Right atrium auricular region (tissue), 2 donors: Measurements from ENCODE around the gene APOM. TPM values are rescaled to one million over a fixed set of nuclear protein-coding genes. Genes with fewer than 3 reads are reported as not detected.
A peak's percentile ranks its signal among the peaks of the same experiment; 100 is the strongest.

Source experiments
- DNase-seq: peaks from one replicate; pipeline ENCODE4 v3.0.0-alpha.2; 2019; ENCODE audit warnings: low spot score
- H3K27ac ChIP-seq, 2 donors: fragments of 200-600 bp; sonication (generic); 1 replicate in 1 of 2; 2 replicates in 1 of 2; pipeline ENCODE4 v1.5.1; 2016 to 2019
- H3K27me3 ChIP-seq, 2 donors: fragments of 200-600 bp; sonication (generic); one replicate each; pipeline versions ENCODE4 v1.5.1 to v1.6.0; 2017 to 2019
- H3K36me3 ChIP-seq: fragments of 200-600 bp; sonication (generic); one replicate; pipeline ENCODE4 v1.5.1; 2016
- H3K4me1 ChIP-seq, 2 donors: fragments of 200-600 bp; sonication (generic); one replicate each; pipeline versions ENCODE4 v1.5.1 to v1.6.0; 2017 to 2019
- H3K4me3 ChIP-seq, 2 donors: fragments of 200-600 bp; sonication (generic); 1 replicate in 1 of 2; 2 replicates in 1 of 2; pipeline ENCODE4 v1.5.1; 2017 to 2019; ENCODE audit warnings: mild to moderate bottlenecking in 1 of 2, moderate library complexity in 1 of 2
- H3K9me3 ChIP-seq, 2 donors: fragments of 200-600 bp; sonication (generic); one replicate each; pipeline ENCODE4 v1.5.1; 2019
- total RNA-seq, 2 donors: library from RNA; depleted of rRNA; stranded (reverse); fragments of >200 nt; gene quantifications; one replicate each; pipeline ENCODE4 v1.1.0, GENCODE V29; 2016
- TF ChIP-seq, protein P1 (sequence below), 2 donors: fragments of 200-600 bp; sonication (generic); IDR thresholded peaks; one replicate each; pipeline ENCODE4 v1.5.1; 2019; ENCODE audit warnings: antibody characterized with exemption in 2 of 2

The APOM gene
- total RNA-seq, 2 donors from 2014 or later: 1.0 to 1.2 TPM

DNA sequence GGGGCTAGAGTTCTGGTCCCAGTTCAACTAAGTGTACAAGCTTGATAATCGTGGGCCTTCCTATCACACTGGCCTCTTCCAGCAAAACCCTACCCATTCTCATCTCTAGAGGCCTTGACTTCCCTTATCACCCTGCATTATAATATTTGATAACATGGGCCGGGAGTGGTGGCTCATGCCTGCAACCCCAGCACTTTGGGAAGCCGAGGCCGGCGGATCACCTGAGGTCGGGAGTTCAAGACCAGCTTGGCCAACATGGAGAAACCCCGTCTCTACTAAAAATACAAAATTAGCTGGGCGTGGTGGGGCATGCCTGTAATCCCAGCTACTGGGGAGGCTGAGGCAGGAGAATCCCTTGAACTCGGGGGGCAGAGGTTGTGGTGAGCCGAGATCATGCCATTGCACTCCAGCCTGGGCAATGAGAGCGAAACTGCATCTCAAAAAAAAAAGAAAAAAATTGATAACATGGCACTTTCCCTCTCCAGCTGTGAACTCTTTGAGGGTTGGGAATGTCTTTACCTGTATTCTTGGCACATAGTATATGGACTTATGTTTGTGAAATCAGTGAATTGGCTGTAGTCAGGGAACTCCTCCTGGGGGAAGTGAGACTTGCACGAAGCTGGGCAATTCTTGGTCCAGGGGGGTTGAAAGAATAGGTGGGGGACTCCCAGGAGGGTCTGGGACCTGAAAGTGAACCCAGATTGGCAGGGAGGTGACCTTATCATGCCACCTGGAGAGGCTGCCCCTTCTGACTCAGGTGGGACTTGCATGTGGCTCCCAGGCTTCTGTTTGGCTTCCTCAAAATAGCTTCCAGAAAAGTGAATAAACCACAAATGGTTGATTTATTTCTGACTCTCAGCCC is 5.8 kb downstream of the APOM start:
- Histone ChIP-seq H3K4me3 (peak overlapping the region in 1 of 2 donors; percentile 83), H3K27me3 (no peaks in the 10 kb centered on the region), H3K4me1 (peaks cover 0 to 58% of the 10 kb centered on the region in 2 donors), H3K36me3 (peaks cover 21% of the 10 kb centered on the region), H3K9me3 (no peaks in the 10 kb centered on the region), H3K27ac (peak overlapping the region; percentile 81 to 89)
- TF ChIP-seq, protein P1, sequence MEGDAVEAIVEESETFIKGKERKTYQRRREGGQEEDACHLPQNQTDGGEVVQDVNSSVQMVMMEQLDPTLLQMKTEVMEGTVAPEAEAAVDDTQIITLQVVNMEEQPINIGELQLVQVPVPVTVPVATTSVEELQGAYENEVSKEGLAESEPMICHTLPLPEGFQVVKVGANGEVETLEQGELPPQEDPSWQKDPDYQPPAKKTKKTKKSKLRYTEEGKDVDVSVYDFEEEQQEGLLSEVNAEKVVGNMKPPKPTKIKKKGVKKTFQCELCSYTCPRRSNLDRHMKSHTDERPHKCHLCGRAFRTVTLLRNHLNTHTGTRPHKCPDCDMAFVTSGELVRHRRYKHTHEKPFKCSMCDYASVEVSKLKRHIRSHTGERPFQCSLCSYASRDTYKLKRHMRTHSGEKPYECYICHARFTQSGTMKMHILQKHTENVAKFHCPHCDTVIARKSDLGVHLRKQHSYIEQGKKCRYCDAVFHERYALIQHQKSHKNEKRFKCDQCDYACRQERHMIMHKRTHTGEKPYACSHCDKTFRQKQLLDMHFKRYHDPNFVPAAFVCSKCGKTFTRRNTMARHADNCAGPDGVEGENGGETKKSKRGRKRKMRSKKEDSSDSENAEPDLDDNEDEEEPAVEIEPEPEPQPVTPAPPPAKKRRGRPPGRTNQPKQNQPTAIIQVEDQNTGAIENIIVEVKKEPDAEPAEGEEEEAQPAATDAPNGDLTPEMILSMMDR (IDR thresholded peaks at IDR 0.05): no peak
- DNase-seq: no peak

DNA sequence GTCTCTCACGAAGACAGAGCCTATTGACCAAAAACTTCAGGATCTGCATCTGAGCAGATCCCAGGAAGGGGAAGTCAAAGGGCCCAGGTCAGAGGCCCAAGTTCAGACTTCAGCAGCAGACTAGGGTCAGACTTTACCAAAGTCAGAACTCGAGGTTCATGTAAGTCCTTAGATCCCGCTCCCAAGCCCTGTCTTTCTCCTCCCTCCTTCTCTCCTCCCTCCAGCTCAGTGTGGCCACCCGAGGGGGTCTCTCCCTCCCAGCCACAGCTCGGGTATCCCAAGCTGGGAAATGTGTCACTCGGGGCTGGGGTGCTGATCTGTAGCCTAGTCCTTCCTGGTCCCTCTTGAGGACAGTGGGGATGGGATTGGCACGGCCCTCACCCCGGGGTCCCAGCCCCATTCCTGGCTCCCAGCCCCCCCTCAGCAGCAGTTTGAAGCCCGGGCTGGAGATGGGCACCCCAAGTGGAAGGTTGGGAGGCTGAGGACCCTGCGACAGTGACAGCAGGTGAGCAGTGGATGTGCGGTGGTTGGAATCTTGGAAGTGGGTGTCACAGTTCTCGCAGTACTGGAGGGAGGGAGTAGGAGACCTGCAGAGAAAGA is 6.5 kb downstream of the APOM start:
- Histone ChIP-seq H3K27me3 (no peaks in the 10 kb centered on the region), H3K9me3 (no peaks in the 10 kb centered on the region), H3K4me3 (no peak overlapping the region), H3K36me3 (peaks cover 26% of the 10 kb centered on the region), H3K4me1 (peaks cover 0 to 65% of the 10 kb centered on the region in 2 donors), H3K27ac (no peak overlapping the region)
- DNase-seq: no peak
- TF ChIP-seq, protein P1 (IDR thresholded peaks at IDR 0.05): no peak

DNA sequence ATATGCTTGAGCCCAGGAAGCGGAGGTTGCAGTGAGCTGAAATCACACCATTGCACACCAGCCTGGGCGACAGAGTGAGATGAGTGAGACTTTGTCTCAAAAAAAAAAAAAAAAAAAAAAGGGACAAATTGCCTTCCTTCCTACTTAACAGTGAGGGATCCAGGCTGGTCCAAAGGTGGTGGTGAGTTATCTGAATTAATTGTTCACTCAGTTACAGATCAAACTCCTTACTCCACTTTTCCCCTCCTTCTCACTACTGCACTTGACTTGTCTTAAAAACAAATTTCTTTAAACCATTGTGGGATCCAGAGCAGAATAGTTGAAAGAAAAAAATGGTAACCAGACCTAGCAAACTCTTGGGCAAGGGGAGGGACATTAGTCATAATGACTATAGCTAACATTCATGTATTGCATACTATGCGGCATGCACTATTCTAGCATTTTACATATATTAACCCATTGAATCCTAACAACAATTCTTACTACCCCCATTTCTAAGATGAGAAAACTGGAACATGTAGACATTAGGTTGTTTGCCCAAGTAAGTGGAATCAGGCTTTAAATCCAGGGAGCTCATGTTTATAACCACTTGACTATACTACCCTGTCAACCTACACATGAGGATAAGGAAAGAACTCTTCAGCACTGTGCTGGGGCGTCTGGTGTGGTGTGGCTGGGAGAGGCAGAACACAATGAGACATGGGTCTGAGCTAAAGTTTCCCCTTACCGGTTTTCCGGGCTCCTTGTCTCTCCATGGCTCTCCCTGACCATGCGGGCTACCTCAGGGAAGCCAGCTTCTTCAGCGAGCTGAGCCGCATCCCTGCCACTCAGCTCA is 7.6 kb downstream of the APOM start:
- Histone ChIP-seq H3K27ac (peak overlapping the region; percentile 89 to 97), H3K4me3 (peak overlapping the region; percentile 84 to 92), H3K36me3 (peaks cover 24% of the 10 kb centered on the region), H3K9me3 (no peaks in the 10 kb centered on the region), H3K4me1 (peaks cover 0 to 66% of the 10 kb centered on the region in 2 donors), H3K27me3 (no peaks in the 10 kb centered on the region)
- TF ChIP-seq, protein P1 (IDR thresholded peaks at IDR 0.05): no peak
- no peak for DNase-seq

DNA sequence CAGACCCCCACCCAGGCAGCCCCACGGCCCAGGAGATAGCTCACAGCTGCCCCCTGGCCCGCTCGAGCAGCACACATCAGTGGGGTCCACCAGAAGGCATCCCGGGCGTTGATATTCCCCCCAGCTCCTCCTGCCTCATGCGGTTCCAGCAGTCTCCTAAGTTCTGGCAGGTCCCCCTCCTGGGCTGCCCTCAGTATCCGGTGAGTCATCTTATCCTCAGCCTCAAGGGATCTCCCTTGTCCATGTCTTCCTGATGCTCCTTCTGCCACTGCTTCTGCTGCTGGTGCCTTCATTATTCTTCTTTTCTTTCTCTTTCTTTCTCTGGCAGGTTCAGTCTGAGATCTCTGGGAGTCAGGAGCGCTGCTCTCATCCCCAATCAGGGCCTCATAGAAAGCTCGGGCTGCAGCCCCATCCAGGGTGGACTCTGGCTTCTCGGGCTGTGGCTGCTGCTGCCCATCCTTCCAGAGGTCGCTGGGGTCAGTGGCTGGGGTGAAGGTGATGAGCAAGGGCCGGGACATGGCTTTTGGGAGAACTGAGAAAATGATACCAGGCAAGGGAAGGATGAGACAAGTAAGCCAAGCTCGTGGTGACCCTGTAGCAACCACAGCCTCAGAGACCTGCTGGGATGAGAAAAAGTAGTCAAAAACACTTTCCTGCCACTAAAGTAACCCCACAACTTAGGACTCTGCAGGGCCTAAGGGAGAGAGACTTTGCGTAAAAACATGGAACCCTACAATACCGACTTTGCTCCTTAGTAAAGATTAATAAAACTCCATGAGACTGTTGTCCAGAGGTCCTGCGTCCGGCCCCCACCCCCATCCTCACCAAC is 8.5 kb downstream of the APOM start:
- Histone ChIP-seq H3K4me3 (peak overlapping the region; percentile 84 to 92), H3K4me1 (peaks cover 0 to 58% of the 10 kb centered on the region in 2 donors), H3K27ac (peak overlapping the region; percentile 89 to 97), H3K27me3 (no peaks in the 10 kb centered on the region), H3K36me3 (peaks cover 33% of the 10 kb centered on the region), H3K9me3 (no peaks in the 10 kb centered on the region)
- TF ChIP-seq, protein P1 (IDR thresholded peaks at IDR 0.05): no peak
- DNase-seq: peak; percentile 80
